Activated naive CD4-positive, alpha-beta T cell treated with Interleukin-2 at 50 U/mL for 16 hours (primary cell): ENCODE measurements around the gene MAPKAP1.

Source experiments
- DNase-seq: peaks from one replicate; pipeline ENCODE4 v3.0.0-alpha.2; 2020

The MAPKAP1 gene

GRCh38 chr9:125507226-125507625, 199.8 kb downstream of the MAPKAP1 start:
- DNase-seq = no peak

- no peak for DNase-seq
Measured at GRCh38 chr9:125505988-125506438, 201.0 kb downstream of the MAPKAP1 start.

GRCh38 chr9:125504616-125505015, 202.4 kb downstream of the MAPKAP1 start:
- no peak for DNase-seq

GRCh38 chr9:125497906-125498305, 209.1 kb downstream of the MAPKAP1 start:
- DNase-seq = no peak

GRCh38 chr9:125497478-125497877, 209.5 kb downstream of the MAPKAP1 start:
- no peak for DNase-seq

- DNase-seq = no peak
Measured at GRCh38 chr9:125496313-125496834, 210.6 kb downstream of the MAPKAP1 start.

GRCh38 chr9:125495172-125496119, 211.6 kb downstream of the MAPKAP1 start:
- no peak for DNase-seq

GRCh38 chr9:125494653-125494915, 212.4 kb downstream of the MAPKAP1 start:
- DNase-seq = no peak

GRCh38 chr9:125493881-125494652, 212.9 kb downstream of the MAPKAP1 start:
- DNase-seq = no peak

GRCh38 chr9:125493384-125493783, 213.6 kb downstream of the MAPKAP1 start:
- no peak for DNase-seq

GRCh38 chr9:125492719-125493118, 214.3 kb downstream of the MAPKAP1 start:
- DNase-seq = no peak

- DNase-seq = no peak
Measured at GRCh38 chr9:125487842-125488241, 219.2 kb downstream of the MAPKAP1 start.

GRCh38 chr9:125486576-125486975, 220.4 kb downstream of the MAPKAP1 start:
- no peak for DNase-seq

GRCh38 chr9:125486152-125486508, 220.9 kb downstream of the MAPKAP1 start:
- DNase-seq = no peak

GRCh38 chr9:125485471-125486151, 221.4 kb downstream of the MAPKAP1 start:
- DNase-seq = no peak

- no peak for DNase-seq
Measured at GRCh38 chr9:125484350-125485282, 222.4 kb downstream of the MAPKAP1 start.

GRCh38 chr9:125483697-125484096, 223.3 kb downstream of the MAPKAP1 start:
- no peak for DNase-seq

GRCh38 chr9:125479846-125480615, 227.0 kb downstream of the MAPKAP1 start:
- no peak for DNase-seq

- no peak for DNase-seq
Measured at GRCh38 chr9:125477089-125477544, 229.9 kb downstream of the MAPKAP1 start.

GRCh38 chr9:125476645-125477044, 230.4 kb downstream of the MAPKAP1 start:
- no peak for DNase-seq

GRCh38 chr9:125475385-125475784, 231.6 kb downstream of the MAPKAP1 start:
- no peak for DNase-seq
